K562 (cell line): ENCODE data around the gene ARHGAP8.

Source experiments
- CHD2 ChIP-seq: IDR thresholded peaks from 2 replicates; pipeline ENCODE4 v1.6.1; 2011; ENCODE audit warnings: low read depth, low read length
- CHD4 ChIP-seq: fragments of 200-600 bp; sonication (generic); IDR thresholded peaks from 3 replicates; pipeline ENCODE4 v1.6.1; 2012; ENCODE audit warnings: low read depth, mild to moderate bottlenecking, mixed read lengths, low read length, inconsistent platforms; ENCODE audit not compliant: insufficient read depth, insufficient replicate concordance, poor library complexity, severe bottlenecking
- EZH2 ChIP-seq: IDR thresholded peaks from 2 replicates; pipeline ENCODE4 v1.6.1; 2012; ENCODE audit warnings: low read depth, mild to moderate bottlenecking, inconsistent platforms, low read length, borderline replicate concordance
- GABPA ChIP-seq: fragments of 200-800 bp; sonication (Bioruptor generic); conservative IDR thresholded peaks from 2 replicates; pipeline ENCODE4 v1.6.1; 2016; ENCODE audit warnings: low read depth, missing genetic modification characterization, missing compliant biosample characterization
- MAFK ChIP-seq: IDR thresholded peaks from 2 replicates; pipeline ENCODE4 v1.6.1; 2011; ENCODE audit warnings: low read length, improper control_type of control experiment
- NBN ChIP-seq: fragments of 450-650 bp; IDR thresholded peaks from 2 replicates; pipeline ENCODE4 v1.6.1; 2016; ENCODE audit warnings: low read depth, mild to moderate bottlenecking
- RAD21 ChIP-seq, 2 experiments: fragments of 250-450 bp in 1 of 2; fragments of 450-650 bp in 1 of 2; sonication (Bioruptor Pico) in 1 of 2; formaldehyde crosslinking in 1 of 2; IDR thresholded peaks in 1 of 2; conservative IDR thresholded peaks in 1 of 2; 2 replicates each; pipeline versions ENCODE4 v1.4.0 to v1.8.0; 2020 to 2022; ENCODE audit warnings: mild to moderate bottlenecking in 2 of 2, moderate library complexity in 1 of 2
- TEAD4 ChIP-seq, 2 experiments: sonication (generic) in 1 of 2; formaldehyde crosslinking in 1 of 2; IDR thresholded peaks; 2 replicates each; pipeline versions ENCODE4 v1.6.1 to v1.8.0; 2012 to 2022; ENCODE audit warnings: borderline replicate concordance in 1 of 2, inconsistent platforms in 1 of 2, low read length in 1 of 2, mild to moderate bottlenecking in 1 of 2, missing genetic modification reagents in 1 of 2
- TF ChIP-seq, protein P1 (sequence below), 2 experiments: fragments of 450-650 bp in 1 of 2; sonication (generic) in 1 of 2; formaldehyde crosslinking in 1 of 2; IDR thresholded peaks in 1 of 2; conservative IDR thresholded peaks in 1 of 2; 2 replicates each; pipeline versions ENCODE4 v1.6.1 to v1.8.1; 2016 to 2023; ENCODE audit warnings: mild to moderate bottlenecking in 2 of 2, moderate library complexity in 2 of 2, inconsistent platforms in 1 of 2, missing genetic modification reagents in 1 of 2
- TF ChIP-seq, protein P2 (sequence below): sonication (generic); formaldehyde crosslinking; IDR thresholded peaks from 2 replicates; pipeline ENCODE4 v1.5.0; 2020; ENCODE audit warnings: missing genetic modification reagents
- TF ChIP-seq, protein P3 (sequence below), 3 experiments: IDR thresholded peaks in 2 of 3; conservative IDR thresholded peaks in 1 of 3; 2 replicates each; pipeline ENCODE4 v1.5.1; 2011 to 2012; ENCODE audit warnings: low read length in 3 of 3, mild to moderate bottlenecking in 3 of 3, control low read depth in 2 of 3, improper control_type of control experiment in 1 of 3, inconsistent platforms in 1 of 3, low read depth in 1 of 3, mixed read lengths in 1 of 3, moderate library complexity in 1 of 3; ENCODE audit not compliant: insufficient read depth in 2 of 3
- TF ChIP-seq, protein P4 (sequence below), 2 experiments: fragments of 450-650 bp in 1 of 2; IDR thresholded peaks; 2 replicates each; pipeline ENCODE4 v1.6.1; 2011 to 2017; ENCODE audit warnings: low read depth in 2 of 2, antibody characterized with exemption in 1 of 2, borderline replicate concordance in 1 of 2, low read length in 1 of 2, mild to moderate bottlenecking in 1 of 2, mixed read lengths in 1 of 2; ENCODE audit not compliant: control insufficient read depth in 1 of 2
- TF ChIP-seq, protein P5 (sequence below): fragments of 250-450 bp; sonication (Bioruptor Pico); IDR thresholded peaks from 2 replicates; pipeline ENCODE4 v1.8.0; 2022; ENCODE audit warnings: moderate library complexity, mild to moderate bottlenecking, inconsistent platforms
- TF ChIP-seq, protein P6 (sequence below): sonication (generic); formaldehyde crosslinking; IDR thresholded peaks from 2 replicates; pipeline ENCODE4 v1.8.1; 2023; ENCODE audit warnings: mild to moderate bottlenecking, missing genetic modification reagents

DNA sequence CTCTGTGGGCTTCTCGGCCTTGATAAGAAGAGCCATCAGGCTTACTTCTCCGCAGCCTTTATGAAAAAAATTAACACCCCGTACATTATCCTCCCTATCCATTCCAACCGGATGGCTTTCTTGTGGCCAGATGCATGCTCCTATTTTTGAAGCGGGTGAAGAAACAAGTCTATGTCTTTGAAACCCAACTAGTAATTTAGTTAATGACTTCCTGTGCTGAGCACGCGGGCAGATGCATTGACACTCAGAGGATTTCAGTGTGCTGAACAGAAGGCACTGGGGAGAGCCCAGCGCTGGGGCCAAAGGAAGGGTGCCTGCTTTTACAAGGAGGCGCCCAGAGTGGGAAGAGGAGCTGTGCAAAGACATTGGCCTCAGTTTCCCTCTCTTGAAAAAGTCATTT, 53.3 kb downstream of the ARHGAP8 start:
- TF ChIP-seq MAFK (no peak), EZH2 (no peak), NBN (no peak), GABPA (tag) (no peak), CHD2 (no peak), RAD21 (CRISPR knock-in tag; conservative IDR thresholded peaks at IDR 0.05 in 1 of 2, IDR thresholded peaks at IDR 0.05 in 1 of 2) (no peak), CHD4 (no peak), TEAD4 (IDR thresholded peaks at IDR 0.05; ENCODE audit: low read length) (no peak), TEAD4 (CRISPR knock-in tag; IDR thresholded peaks at IDR 0.05; ENCODE audit: borderline replicate concordance) (no peak)
- TF ChIP-seq, protein P1, sequence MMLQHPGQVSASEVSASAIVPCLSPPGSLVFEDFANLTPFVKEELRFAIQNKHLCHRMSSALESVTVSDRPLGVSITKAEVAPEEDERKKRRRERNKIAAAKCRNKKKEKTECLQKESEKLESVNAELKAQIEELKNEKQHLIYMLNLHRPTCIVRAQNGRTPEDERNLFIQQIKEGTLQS (IDR thresholded peaks at IDR 0.05), result no peak
- TF ChIP-seq, protein P1 (CRISPR knock-in tag; conservative IDR thresholded peaks at IDR 0.05), result no peak
- TF ChIP-seq, protein P2, sequence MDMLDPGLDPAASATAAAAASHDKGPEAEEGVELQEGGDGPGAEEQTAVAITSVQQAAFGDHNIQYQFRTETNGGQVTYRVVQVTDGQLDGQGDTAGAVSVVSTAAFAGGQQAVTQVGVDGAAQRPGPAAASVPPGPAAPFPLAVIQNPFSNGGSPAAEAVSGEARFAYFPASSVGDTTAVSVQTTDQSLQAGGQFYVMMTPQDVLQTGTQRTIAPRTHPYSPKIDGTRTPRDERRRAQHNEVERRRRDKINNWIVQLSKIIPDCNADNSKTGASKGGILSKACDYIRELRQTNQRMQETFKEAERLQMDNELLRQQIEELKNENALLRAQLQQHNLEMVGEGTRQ, result no peak
- TF ChIP-seq, protein P3, sequence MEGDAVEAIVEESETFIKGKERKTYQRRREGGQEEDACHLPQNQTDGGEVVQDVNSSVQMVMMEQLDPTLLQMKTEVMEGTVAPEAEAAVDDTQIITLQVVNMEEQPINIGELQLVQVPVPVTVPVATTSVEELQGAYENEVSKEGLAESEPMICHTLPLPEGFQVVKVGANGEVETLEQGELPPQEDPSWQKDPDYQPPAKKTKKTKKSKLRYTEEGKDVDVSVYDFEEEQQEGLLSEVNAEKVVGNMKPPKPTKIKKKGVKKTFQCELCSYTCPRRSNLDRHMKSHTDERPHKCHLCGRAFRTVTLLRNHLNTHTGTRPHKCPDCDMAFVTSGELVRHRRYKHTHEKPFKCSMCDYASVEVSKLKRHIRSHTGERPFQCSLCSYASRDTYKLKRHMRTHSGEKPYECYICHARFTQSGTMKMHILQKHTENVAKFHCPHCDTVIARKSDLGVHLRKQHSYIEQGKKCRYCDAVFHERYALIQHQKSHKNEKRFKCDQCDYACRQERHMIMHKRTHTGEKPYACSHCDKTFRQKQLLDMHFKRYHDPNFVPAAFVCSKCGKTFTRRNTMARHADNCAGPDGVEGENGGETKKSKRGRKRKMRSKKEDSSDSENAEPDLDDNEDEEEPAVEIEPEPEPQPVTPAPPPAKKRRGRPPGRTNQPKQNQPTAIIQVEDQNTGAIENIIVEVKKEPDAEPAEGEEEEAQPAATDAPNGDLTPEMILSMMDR (IDR thresholded peaks at IDR 0.05 in 2 of 3, conservative IDR thresholded peaks at IDR 0.05 in 1 of 3; ENCODE audit: insufficient read depth in 2 of 3, low read depth in 1 of 3, low read length in 3 of 3), result no peak
- TF ChIP-seq, protein P4, sequence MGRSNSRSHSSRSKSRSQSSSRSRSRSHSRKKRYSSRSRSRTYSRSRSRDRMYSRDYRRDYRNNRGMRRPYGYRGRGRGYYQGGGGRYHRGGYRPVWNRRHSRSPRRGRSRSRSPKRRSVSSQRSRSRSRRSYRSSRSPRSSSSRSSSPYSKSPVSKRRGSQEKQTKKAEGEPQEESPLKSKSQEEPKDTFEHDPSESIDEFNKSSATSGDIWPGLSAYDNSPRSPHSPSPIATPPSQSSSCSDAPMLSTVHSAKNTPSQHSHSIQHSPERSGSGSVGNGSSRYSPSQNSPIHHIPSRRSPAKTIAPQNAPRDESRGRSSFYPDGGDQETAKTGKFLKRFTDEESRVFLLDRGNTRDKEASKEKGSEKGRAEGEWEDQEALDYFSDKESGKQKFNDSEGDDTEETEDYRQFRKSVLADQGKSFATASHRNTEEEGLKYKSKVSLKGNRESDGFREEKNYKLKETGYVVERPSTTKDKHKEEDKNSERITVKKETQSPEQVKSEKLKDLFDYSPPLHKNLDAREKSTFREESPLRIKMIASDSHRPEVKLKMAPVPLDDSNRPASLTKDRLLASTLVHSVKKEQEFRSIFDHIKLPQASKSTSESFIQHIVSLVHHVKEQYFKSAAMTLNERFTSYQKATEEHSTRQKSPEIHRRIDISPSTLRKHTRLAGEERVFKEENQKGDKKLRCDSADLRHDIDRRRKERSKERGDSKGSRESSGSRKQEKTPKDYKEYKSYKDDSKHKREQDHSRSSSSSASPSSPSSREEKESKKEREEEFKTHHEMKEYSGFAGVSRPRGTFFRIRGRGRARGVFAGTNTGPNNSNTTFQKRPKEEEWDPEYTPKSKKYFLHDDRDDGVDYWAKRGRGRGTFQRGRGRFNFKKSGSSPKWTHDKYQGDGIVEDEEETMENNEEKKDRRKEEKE (IDR thresholded peaks at IDR 0.05; ENCODE audit: borderline replicate concordance in 1 of 2, control insufficient read depth in 1 of 2, low read depth in 2 of 2, low read length in 1 of 2), result no peak
- TF ChIP-seq, protein P5, sequence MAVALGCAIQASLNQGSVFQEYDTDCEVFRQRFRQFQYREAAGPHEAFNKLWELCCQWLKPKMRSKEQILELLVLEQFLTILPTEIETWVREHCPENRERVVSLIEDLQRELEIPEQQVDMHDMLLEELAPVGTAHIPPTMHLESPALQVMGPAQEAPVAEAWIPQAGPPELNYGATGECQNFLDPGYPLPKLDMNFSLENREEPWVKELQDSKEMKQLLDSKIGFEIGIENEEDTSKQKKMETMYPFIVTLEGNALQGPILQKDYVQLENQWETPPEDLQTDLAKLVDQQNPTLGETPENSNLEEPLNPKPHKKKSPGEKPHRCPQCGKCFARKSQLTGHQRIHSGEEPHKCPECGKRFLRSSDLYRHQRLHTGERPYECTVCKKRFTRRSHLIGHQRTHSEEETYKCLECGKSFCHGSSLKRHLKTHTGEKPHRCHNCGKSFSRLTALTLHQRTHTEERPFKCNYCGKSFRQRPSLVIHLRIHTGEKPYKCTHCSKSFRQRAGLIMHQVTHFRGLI (CRISPR knock-in tag), result no peak
- TF ChIP-seq, protein P6, sequence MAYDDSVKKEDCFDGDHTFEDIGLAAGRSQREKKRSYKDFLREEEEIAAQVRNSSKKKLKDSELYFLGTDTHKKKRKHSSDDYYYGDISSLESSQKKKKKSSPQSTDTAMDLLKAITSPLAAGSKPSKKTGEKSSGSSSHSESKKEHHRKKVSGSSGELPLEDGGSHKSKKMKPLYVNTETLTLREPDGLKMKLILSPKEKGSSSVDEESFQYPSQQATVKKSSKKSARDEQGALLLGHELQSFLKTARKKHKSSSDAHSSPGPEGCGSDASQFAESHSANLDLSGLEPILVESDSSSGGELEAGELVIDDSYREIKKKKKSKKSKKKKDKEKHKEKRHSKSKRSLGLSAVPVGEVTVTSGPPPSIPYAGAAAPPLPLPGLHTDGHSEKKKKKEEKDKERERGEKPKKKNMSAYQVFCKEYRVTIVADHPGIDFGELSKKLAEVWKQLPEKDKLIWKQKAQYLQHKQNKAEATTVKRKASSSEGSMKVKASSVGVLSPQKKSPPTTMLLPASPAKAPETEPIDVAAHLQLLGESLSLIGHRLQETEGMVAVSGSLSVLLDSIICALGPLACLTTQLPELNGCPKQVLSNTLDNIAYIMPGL (CRISPR knock-in tag), result no peak
